GM12864 (cell line): Measurements from ENCODE around the gene CLK2.

Experiments used
- DNase-seq: peaks from one replicate; pipeline ENCODE4 v3.0.0-alpha.2; 2011; ENCODE audit warnings: low read depth
- H3K4me3 ChIP-seq: 2 replicates; pipeline ENCODE4 v1.5.1; 2011; ENCODE audit warnings: mild to moderate bottlenecking, low read depth, low read length, control low read depth
- TF ChIP-seq, protein P1 (sequence below): IDR thresholded peaks from 2 replicates; pipeline ENCODE4 v1.5.1; 2011; ENCODE audit warnings: low read depth, mild to moderate bottlenecking, moderate library complexity, low read length, control low read depth, inconsistent platforms; ENCODE audit errors: missing control alignments

CLK2 gene

DNA sequence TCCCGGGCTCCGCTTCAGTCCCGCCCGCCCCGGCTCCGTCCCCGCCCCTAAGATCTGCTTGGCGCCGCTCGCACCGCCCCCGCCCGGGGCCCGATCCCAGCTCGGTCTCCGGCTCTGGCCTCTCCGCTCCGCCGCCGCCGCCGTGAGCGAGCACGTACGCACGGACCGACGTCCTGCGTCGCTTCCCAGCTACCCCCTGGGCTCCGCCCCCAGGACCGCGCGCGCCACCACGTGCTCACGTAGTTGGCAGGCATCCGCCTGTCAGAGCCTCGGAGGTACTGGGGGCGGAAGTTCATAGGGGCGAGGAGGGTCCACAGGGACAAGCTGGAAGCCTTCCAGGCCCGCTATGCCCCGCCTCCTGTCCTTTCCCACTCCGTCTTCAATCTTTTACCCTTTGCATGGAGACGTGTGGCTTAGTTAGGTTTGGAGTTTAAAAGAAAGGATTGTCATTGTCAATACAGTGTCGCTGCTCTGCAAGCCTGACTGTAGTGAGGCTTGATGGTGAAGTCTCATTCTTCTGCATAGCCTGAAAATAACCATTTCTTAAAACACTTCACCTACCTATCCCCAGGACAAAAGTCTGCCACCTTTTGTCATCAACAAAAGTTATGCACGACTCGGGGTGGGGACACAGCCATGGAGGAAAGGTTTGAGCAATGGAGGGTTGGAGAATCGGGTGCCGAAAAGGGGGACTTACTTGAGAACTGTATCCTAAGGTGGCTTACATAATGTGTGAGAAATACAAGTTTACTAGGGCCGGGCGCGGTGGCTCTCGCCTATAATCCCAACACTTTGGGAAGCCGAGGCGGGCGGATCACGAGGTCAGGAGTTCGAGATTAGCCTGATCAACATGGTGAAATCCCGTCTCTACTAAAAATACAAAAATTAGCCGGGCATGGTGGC is at the start of gene CLK2:
Gene CLK2, minus strand, starts transcription at position 162 of the 903 bp plus-strand sequence. CDS start 2,527 bp downstream, outside the sequence.
- TF ChIP-seq, protein P1, sequence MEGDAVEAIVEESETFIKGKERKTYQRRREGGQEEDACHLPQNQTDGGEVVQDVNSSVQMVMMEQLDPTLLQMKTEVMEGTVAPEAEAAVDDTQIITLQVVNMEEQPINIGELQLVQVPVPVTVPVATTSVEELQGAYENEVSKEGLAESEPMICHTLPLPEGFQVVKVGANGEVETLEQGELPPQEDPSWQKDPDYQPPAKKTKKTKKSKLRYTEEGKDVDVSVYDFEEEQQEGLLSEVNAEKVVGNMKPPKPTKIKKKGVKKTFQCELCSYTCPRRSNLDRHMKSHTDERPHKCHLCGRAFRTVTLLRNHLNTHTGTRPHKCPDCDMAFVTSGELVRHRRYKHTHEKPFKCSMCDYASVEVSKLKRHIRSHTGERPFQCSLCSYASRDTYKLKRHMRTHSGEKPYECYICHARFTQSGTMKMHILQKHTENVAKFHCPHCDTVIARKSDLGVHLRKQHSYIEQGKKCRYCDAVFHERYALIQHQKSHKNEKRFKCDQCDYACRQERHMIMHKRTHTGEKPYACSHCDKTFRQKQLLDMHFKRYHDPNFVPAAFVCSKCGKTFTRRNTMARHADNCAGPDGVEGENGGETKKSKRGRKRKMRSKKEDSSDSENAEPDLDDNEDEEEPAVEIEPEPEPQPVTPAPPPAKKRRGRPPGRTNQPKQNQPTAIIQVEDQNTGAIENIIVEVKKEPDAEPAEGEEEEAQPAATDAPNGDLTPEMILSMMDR, result no peak
- peak within 1 kb of the TSS; percentile 99 for H3K4me3 ChIP-seq
- peak; percentile 85 for DNase-seq

- TF ChIP-seq, protein P1, result no peak
- DNase-seq, result no peak
- peak overlapping the region; percentile 73 for H3K4me3 ChIP-seq
Observed at GRCh38 chr1:155322571-155322952, 49.3 kb upstream of the CLK2 start.

GRCh38 chr1:155321639-155322503 is 48.6 kb upstream of the CLK2 start:
- DNase-seq, result no peak
- H3K4me3 ChIP-seq, result no peak overlapping the region; the same call in 1 of the 2 replicates
- TF ChIP-seq, protein P1, result no peak

DNA sequence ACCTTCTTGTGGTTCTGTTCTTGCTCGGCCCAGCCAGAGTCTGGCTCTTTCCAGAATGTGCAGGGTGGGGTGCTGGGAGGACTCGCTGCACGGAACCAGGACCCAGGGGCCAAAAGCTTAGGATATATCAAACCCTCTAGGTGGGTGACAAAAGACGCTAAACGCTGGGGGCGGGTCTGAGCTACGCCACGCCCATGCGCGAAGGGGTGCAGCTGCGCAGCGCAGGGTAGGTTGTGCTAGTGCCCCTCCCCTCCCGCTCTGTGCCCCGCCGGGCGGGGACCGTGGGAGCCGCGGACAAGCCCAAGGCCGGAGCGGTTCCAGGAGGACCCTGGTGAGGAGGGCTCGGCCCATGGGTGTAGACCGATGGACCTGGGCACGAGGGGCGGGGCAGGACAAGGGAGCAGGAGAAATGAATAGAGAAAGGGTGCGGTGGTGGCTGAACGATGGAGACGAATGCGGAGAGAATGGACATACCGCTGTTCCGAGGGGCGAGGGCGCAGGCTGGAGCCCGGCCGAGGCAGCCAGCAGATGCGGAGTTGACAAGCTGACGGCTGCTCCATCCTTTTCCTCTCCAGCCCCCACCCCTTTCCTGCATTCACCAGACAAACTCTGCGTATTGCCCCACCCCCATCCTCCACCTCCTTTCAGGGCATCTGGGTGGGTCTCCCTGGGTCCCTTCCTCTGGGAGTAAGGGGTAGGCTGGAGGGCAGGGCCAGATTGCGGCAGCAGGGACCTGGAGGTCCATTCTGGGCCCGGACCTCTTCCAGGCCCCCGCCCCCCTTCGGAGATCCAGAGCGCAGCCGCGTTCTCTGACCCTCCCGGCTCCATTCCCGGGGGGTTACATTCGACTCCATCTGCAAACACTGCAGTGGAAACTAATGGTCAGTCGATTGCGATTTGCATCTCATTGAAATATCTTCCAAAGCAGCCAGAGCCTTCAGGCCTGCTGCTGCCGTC is 47.6 kb upstream of the CLK2 start, which contains the start of gene RUSC1:
Gene RUSC1, plus strand, starts transcription at position 234 of the 957 bp plus-strand sequence. CDS start 880 bp downstream, outside the sequence.
- TF ChIP-seq, protein P1, result no peak
- no peak for DNase-seq
- no peak within 1 kb of the TSS for H3K4me3 ChIP-seq

DNA sequence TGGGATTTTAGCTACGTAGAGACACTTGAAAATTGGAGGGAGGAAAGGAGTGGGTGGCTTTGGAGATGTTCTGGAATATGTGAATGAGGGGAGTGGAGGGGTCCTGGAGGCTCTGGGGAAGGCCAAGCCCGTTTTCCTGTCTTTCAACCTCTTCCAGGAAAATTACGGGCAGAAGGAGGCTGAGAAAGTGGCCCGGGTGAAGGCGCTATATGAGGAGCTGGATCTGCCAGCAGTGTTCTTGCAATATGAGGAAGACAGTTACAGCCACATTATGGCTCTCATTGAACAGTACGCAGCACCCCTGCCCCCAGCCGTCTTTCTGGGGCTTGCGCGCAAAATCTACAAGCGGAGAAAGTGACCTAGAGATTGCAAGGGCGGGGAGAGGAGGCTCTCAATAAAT is 46.9 kb upstream of the CLK2 start:
- no peak for DNase-seq
- H3K4me3 ChIP-seq, result no peak overlapping the region
- TF ChIP-seq, protein P1, result no peak

- TF ChIP-seq, protein P1, result no peak
- no peak for DNase-seq
- no peak overlapping the region for H3K4me3 ChIP-seq
Observed at GRCh38 chr1:155319536-155319935, 46.2 kb upstream of the CLK2 start.
